BLaER1 treated with 17β-estradiol and CSF1 and Interleukin-3, amounts not matched to agents 10 nM and 100 nM (cell line): ENCODE results near the gene TFPI.
A peak's percentile ranks its signal among the peaks of the same experiment; 100 is the strongest.
"Not testable (repeated sequence)": the region's sequence is repeated elsewhere in the genome, so short reads cannot be mapped to it uniquely, and the experiment has no call there.

Experiments used
- H3K27ac ChIP-seq, 11 experiments: shearing (Covaris generic); formaldehyde crosslinking; 2 replicates each; pipeline ENCODE4 v1.8.1; 2022
- H3K27me3 ChIP-seq, 11 experiments: shearing (Covaris generic); formaldehyde crosslinking; 2 replicates each; pipeline ENCODE4 v1.8.1; 2022
- H3K36me3 ChIP-seq, 11 experiments: shearing (Covaris generic); formaldehyde crosslinking; 2 replicates each; pipeline ENCODE4 v1.8.1; 2022
- H3K4me1 ChIP-seq, 10 experiments: shearing (Covaris generic); formaldehyde crosslinking; 2 replicates each; pipeline ENCODE4 v1.8.1; 2022
- H3K4me2 ChIP-seq, 11 experiments: shearing (Covaris generic); formaldehyde crosslinking; 2 replicates each; pipeline ENCODE4 v1.8.1; 2022
- H3K4me3 ChIP-seq, 10 experiments: shearing (Covaris generic); formaldehyde crosslinking; 2 replicates each; pipeline ENCODE4 v1.8.1; 2022
- H3K9ac ChIP-seq, 11 experiments: shearing (Covaris generic); formaldehyde crosslinking; 2 replicates each; pipeline ENCODE4 v1.8.1; 2022
- H3K9me3 ChIP-seq, 11 experiments: shearing (Covaris generic); formaldehyde crosslinking; replicated peaks in 1 of 11; 2 replicates each; pipeline ENCODE4 v1.8.1; 2022
- H4K20me1 ChIP-seq, 11 experiments: shearing (Covaris generic); formaldehyde crosslinking; 2 replicates each; pipeline ENCODE4 v1.8.1; 2022
- Cebpa-rat ChIP-seq, 11 experiments: shearing (Covaris generic); IDR thresholded peaks; 2 replicates each; pipeline ENCODE4 v1.8.1; 2022

Gene TFPI

GRCh38 chr2:187548656-187549055 is 5.6 kb downstream of the TFPI start:
- no peak overlapping the region for H3K27ac ChIP-seq
- H3K9ac ChIP-seq: no peak overlapping the region
- H3K27me3 ChIP-seq: no peaks in the 10 kb centered on the region
- no peak overlapping the region for H3K4me3 ChIP-seq
- H3K4me2 ChIP-seq: no peak overlapping the region
- peaks cover 0 to 11% (median 0%) of the 10 kb centered on the region in 10 experiments; a peak in 5 of 20 replicates for H3K4me1 ChIP-seq
- no peaks in the 10 kb centered on the region for H3K36me3 ChIP-seq
- H4K20me1 ChIP-seq: no peaks in the 10 kb centered on the region
- no peaks in the 10 kb centered on the region for H3K9me3 ChIP-seq
- no peak for TF ChIP-seq Cebpa-rat (IDR thresholded peaks at IDR 0.05)

DNA sequence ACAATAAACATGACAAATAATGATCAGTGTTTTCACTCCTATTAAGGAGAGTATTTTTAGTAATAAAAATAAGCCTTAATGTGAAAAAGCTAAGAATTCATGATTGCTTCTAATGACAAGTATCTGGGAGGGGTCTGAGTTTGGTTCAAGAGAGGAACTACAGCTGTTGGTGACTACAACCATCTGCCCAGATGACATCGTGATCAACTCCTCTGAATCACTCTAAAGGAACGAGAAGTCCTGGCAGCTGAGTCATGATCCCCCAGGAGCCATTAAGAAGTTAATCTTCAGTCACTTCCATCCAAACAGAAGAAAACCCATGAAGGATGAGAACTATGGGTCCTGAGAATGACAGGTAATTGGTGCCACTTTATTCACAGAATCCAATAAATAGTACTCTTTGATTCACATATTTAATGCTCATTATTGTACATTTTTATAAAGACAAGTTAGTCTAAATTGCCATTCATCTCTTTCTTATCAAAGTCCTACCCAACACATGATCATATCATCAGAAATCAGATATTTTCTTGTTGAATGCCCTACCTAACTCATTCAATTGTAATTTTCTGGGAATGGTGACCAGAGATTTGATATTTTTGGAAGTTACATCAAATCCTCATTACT is 6.8 kb downstream of the TFPI start:
- H3K4me2 ChIP-seq: peak overlapping the region in 2 of 11 experiments; percentile 26 to 28; a peak in 4 of 22 replicates
- H3K36me3 ChIP-seq: no peaks in the 10 kb centered on the region
- no peaks in the 10 kb centered on the region for H3K27me3 ChIP-seq
- no peaks in the 10 kb centered on the region for H3K9me3 ChIP-seq
- TF ChIP-seq Cebpa-rat (IDR thresholded peaks at IDR 0.05): no peak
- no peaks in the 10 kb centered on the region for H4K20me1 ChIP-seq
- no peak overlapping the region for H3K4me3 ChIP-seq
- no peak overlapping the region for H3K9ac ChIP-seq
- H3K4me1 ChIP-seq: peaks cover 0 to 11% (median 0%) of the 10 kb centered on the region in 10 experiments; a peak in 4 of 20 replicates
- peak overlapping the region in 1 of 11 experiments; percentile 28; a peak in 2 of 22 replicates for H3K27ac ChIP-seq

DNA sequence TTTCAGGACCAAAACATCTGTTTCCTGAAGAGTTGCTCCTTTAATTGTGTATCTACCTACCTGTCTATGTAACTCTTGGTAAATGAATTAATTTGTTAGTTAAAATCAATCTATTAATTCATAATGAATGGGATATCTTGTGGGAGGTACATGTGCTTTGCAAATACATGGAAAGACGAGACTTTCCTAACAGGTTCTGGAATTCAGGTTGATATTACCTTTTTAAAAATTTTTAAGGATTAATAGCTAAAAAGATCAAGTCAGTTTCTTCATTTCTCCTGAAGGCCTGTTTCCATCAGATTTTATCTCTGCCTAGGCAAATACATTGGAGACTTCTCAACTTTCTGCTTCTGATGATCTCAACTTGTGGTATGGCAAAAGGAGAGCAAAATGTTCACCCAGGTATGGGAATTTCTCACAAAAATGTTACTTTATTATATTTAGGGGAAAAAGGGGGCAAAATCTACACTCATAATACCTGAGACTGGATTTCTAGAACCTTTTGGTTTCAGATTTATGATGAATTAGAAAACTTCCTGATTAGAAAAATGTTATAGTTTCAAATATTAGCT is 7.4 kb downstream of the TFPI start:
- H3K9me3 ChIP-seq: no peaks in the 10 kb centered on the region

GRCh38 chr2:187545238-187545751 is 8.9 kb downstream of the TFPI start:
- H3K4me1 ChIP-seq: peaks cover 0 to 14% (median 0%) of the 10 kb centered on the region in 10 experiments; a peak in 4 of 20 replicates
- no peaks in the 10 kb centered on the region for H3K36me3 ChIP-seq
- no peak overlapping the region for H3K27ac ChIP-seq
- H3K27me3 ChIP-seq: no peaks in the 10 kb centered on the region
- no peak overlapping the region for H3K4me3 ChIP-seq
- no peaks in the 10 kb centered on the region for H3K9me3 ChIP-seq
- no peak overlapping the region for H3K4me2 ChIP-seq
- no peak overlapping the region for H3K9ac ChIP-seq
- TF ChIP-seq Cebpa-rat (IDR thresholded peaks at IDR 0.05): no peak
- no peaks in the 10 kb centered on the region for H4K20me1 ChIP-seq

More for the DNA sequence above, 7.4 kb downstream of the TFPI start:
- no peaks in the 10 kb centered on the region for H3K27me3 ChIP-seq
- H3K36me3 ChIP-seq: no peaks in the 10 kb centered on the region
- H3K9ac ChIP-seq: no peak overlapping the region
- H3K4me3 ChIP-seq: no peak overlapping the region
- no peaks in the 10 kb centered on the region for H4K20me1 ChIP-seq
- TF ChIP-seq Cebpa-rat (IDR thresholded peaks at IDR 0.05): no peak
- peak overlapping the region in 1 of 11 experiments; percentile 28; a peak in 3 of 22 replicates for H3K4me2 ChIP-seq
- H3K4me1 ChIP-seq: peaks cover 0 to 11% (median 0%) of the 10 kb centered on the region in 10 experiments; a peak in 4 of 20 replicates
- peak overlapping the region in 1 of 11 experiments; percentile 28; a peak in 2 of 22 replicates for H3K27ac ChIP-seq

- no peak overlapping the region for H3K9ac ChIP-seq
- H3K4me2 ChIP-seq: no peak overlapping the region
- H3K27ac ChIP-seq: no peak overlapping the region
- no peak overlapping the region for H3K4me3 ChIP-seq
- no peaks in the 10 kb centered on the region for H3K27me3 ChIP-seq
- TF ChIP-seq Cebpa-rat (IDR thresholded peaks at IDR 0.05): no peak
- no peaks in the 10 kb centered on the region for H3K9me3 ChIP-seq
- H3K36me3 ChIP-seq: no peaks in the 10 kb centered on the region
- H3K4me1 ChIP-seq: peaks cover 0 to 14% (median 0%) of the 10 kb centered on the region in 10 experiments; a peak in 4 of 20 replicates
- no peaks in the 10 kb centered on the region for H4K20me1 ChIP-seq
These were observed 9.7 kb downstream of the TFPI start for GRCh38 chr2:187544371-187545080.

GRCh38 chr2:187543488-187543887 is 10.7 kb downstream of the TFPI start:
- Histone ChIP-seq H3K4me2 (no peak overlapping the region), H3K27ac (no peak overlapping the region), H3K9ac (no peak overlapping the region), H3K36me3 (no peaks in the 10 kb centered on the region), H3K9me3 (no peaks in the 10 kb centered on the region; a peak in 1 of 22 replicates), H4K20me1 (no peaks in the 10 kb centered on the region), H3K4me1 (peaks cover 0 to 14% (median 0%) of the 10 kb centered on the region in 10 experiments; a peak in 4 of 20 replicates), H3K4me3 (no peak overlapping the region), H3K27me3 (no peaks in the 10 kb centered on the region)
- no peak for TF ChIP-seq Cebpa-rat (IDR thresholded peaks at IDR 0.05)

DNA sequence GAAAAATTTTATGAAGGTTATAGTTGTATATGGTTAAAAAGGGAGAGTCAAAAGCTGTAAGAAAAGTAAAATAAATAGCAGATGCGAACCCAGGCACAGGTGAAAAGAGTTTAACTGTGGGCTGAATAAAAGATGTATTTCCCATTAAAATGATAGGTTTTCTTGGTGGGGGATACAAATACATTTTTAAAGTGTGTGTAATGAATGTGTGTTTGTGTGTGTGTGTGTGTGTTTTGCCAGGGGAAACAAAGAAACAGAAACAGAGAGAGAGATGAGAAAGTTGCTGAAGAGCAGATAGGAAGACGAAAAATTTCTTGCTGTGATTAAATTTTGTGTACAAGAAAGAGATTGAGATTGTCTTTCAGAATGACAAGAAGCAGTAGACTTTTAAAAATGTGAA is 12.1 kb downstream of the TFPI start:
- peaks cover 0 to 6% (median 0%) of the 10 kb centered on the region in 11 experiments; a peak in 2 of 22 replicates for H3K9me3 ChIP-seq
- no peaks in the 10 kb centered on the region for H3K27me3 ChIP-seq
- H3K4me3 ChIP-seq: no peak overlapping the region
- H3K9ac ChIP-seq: no peak overlapping the region
- H3K4me1 ChIP-seq: peaks cover 0 to 9% (median 0%) of the 10 kb centered on the region in 10 experiments; a peak in 4 of 20 replicates
- no peak overlapping the region for H3K4me2 ChIP-seq
- no peak overlapping the region for H3K27ac ChIP-seq
- H4K20me1 ChIP-seq: no peaks in the 10 kb centered on the region
- no peaks in the 10 kb centered on the region for H3K36me3 ChIP-seq
- no peak for TF ChIP-seq Cebpa-rat (IDR thresholded peaks at IDR 0.05)

DNA sequence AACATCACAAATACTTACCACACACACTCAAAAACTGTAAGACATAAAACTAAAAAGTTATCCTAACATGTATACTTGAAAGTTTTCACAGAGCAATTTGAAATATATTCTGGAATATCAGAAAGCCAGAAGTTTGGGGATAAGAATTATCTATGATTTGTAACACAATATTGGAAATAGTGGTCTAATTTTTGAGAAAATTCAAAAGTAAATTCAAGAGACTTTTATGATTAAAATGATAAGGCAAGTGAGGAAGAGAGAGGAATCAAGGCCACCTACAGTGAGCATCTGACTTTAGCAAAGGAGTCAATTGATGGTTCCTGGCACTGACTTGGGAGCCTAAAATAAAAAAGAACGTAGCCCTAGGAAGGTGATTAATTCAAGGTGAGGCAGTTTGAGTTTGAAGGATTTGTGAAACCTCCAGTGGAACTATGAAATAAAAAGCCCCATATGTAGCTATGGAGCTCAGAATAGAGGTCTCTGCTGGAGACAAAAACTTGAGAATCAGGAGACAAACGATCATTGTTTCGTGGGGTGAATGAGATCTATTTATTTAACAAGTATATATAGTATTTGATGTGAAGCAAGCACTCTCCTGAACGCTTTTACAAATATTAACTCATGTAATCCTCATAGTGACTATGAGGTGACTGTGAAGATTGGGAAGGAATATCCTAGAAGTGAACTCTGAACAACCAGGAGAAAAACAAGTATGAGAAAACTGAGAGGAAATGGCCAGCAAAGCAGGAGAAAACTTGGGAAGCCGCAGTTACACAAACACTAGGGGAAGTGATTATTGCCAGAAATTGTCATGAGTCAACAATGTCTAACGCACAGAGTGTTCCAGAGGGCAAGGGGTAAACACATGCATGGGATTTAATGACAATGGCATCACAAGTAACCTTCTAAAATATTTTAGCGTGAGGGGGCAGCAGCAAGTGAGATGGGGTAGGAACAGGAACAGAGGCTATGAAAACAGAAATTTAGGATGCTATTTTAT is 12.8 kb downstream of the TFPI start:
- H3K27ac ChIP-seq: no peak overlapping the region
- H3K9me3 ChIP-seq: peaks cover 0 to 6% (median 0%) of the 10 kb centered on the region in 11 experiments; a peak in 2 of 22 replicates
- H3K27me3 ChIP-seq: no peaks in the 10 kb centered on the region
- 0 out of 20 replicates have a peak, but pooled peaks cover 0 to 5% (median 0%) of the 10 kb centered on the region in 10 experiments for H3K4me1 ChIP-seq
- no peaks in the 10 kb centered on the region for H3K36me3 ChIP-seq
- no peaks in the 10 kb centered on the region for H4K20me1 ChIP-seq
- H3K4me2 ChIP-seq: 0 out of 22 replicates have a peak overlapping the region, but pooled peaks of 1 of the 11 experiments have one; percentile 6
- H3K9ac ChIP-seq: no peak overlapping the region
- no peak for TF ChIP-seq Cebpa-rat (IDR thresholded peaks at IDR 0.05)
- H3K4me3 ChIP-seq: no peak overlapping the region

DNA sequence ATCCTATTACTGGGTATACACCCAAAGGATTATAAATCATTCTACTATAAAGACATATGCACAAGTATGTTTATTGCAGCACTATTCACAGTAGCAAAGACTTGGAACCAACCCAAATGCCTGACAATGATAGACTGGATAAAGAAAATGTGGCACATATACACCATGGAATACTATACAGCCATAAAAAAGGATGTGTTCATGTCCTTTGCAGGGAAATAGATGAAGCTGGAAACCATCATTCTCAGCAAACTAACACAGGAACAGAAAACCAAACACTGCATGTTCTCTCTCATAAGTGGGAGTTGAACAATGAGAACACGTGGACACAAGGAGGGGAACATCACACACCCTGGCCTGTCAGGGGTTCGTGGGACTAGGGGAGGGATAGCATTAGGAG is 16.0 kb downstream of the TFPI start:
- not testable (repeated sequence) for H3K4me1 ChIP-seq, H3K9ac ChIP-seq, H3K27ac ChIP-seq, H3K36me3 ChIP-seq, H4K20me1 ChIP-seq, H3K4me3 ChIP-seq, H3K27me3 ChIP-seq, H3K4me2 ChIP-seq
- H3K9me3 ChIP-seq: peaks cover 1 to 18% (median 14%) of the 10 kb centered on the region in 11 experiments; a peak in 14 of 22 replicates

- not testable (repeated sequence) for H3K27me3 ChIP-seq, H3K36me3 ChIP-seq, H3K4me1 ChIP-seq, H3K9ac ChIP-seq, H3K4me2 ChIP-seq, H3K27ac ChIP-seq, H4K20me1 ChIP-seq, H3K4me3 ChIP-seq
- peaks cover 5 to 30% (median 23%) of the 10 kb centered on the region in 11 experiments; a peak in 19 of 22 replicates for H3K9me3 ChIP-seq
These were observed 18.9 kb downstream of the TFPI start for GRCh38 chr2:187535381-187535780.
